Measurements from ENCODE around the gene MGAT5.

GRCh38 chr2:134417968-134418582 is 164.2 kb downstream of the MGAT5 start:
- no peak for TF ChIP-seq POLR2A (IDR thresholded peaks at IDR 0.05; ENCODE audit: low read depth)
- TF ChIP-seq, protein P1, sequence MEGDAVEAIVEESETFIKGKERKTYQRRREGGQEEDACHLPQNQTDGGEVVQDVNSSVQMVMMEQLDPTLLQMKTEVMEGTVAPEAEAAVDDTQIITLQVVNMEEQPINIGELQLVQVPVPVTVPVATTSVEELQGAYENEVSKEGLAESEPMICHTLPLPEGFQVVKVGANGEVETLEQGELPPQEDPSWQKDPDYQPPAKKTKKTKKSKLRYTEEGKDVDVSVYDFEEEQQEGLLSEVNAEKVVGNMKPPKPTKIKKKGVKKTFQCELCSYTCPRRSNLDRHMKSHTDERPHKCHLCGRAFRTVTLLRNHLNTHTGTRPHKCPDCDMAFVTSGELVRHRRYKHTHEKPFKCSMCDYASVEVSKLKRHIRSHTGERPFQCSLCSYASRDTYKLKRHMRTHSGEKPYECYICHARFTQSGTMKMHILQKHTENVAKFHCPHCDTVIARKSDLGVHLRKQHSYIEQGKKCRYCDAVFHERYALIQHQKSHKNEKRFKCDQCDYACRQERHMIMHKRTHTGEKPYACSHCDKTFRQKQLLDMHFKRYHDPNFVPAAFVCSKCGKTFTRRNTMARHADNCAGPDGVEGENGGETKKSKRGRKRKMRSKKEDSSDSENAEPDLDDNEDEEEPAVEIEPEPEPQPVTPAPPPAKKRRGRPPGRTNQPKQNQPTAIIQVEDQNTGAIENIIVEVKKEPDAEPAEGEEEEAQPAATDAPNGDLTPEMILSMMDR (IDR thresholded peaks at IDR 0.05): no peak
